Vagina (tissue), 2 donors: ENCODE data around the gene RAPGEF4. TPM values are rescaled to one million over a fixed set of nuclear protein-coding genes. Genes with fewer than 3 reads are reported as not detected.

Source experiments
- DNase-seq, 2 donors: peaks; one replicate each; pipeline ENCODE4 v3.0.0-alpha.2; 2017; ENCODE audit errors: extremely low spot score in 2 of 2
- H3K27ac ChIP-seq: fragments of 200-600 bp; sonication (generic); one replicate; pipeline ENCODE4 v1.5.1; 2019
- H3K27me3 ChIP-seq: fragments of 200-600 bp; sonication (generic); one replicate; pipeline ENCODE4 v1.5.1; 2019
- H3K36me3 ChIP-seq, 2 donors: fragments of 200-600 bp; sonication (generic); one replicate each; pipeline ENCODE4 v1.5.1; 2017 to 2019
- H3K4me1 ChIP-seq: fragments of 200-600 bp; sonication (generic); one replicate; pipeline ENCODE4 v1.5.1; 2019
- H3K4me3 ChIP-seq, 2 donors: fragments of 200-600 bp; sonication (generic); 1 replicate in 1 of 2; 2 replicates in 1 of 2; pipeline ENCODE4 v1.5.1; 2016 to 2019
- H3K9me3 ChIP-seq: fragments of 200-600 bp; sonication (generic); one replicate; pipeline ENCODE4 v1.5.1; 2019
- CTCF ChIP-seq, 3 experiments: fragments of 450-650 bp in 2 of 3; fragments of 200-600 bp in 1 of 3; sonication (generic) in 1 of 3; IDR thresholded peaks; one replicate each; pipeline ENCODE4 v1.5.1; 2017 to 2019; ENCODE audit warnings: antibody characterized with exemption in 3 of 3, mild to moderate bottlenecking in 2 of 3, moderate library complexity in 2 of 3
- POLR2A ChIP-seq, 2 donors: fragments of 450-650 bp; IDR thresholded peaks; one replicate each; pipeline ENCODE4 v1.6.1; 2017; ENCODE audit warnings: antibody characterized with exemption in 2 of 2, mild to moderate bottlenecking in 2 of 2, moderate library complexity in 2 of 2
- POLR2AphosphoS5 ChIP-seq, 2 donors: sonication (generic); formaldehyde crosslinking; IDR thresholded peaks; one replicate each; pipeline ENCODE4 v1.9.0; 2017; ENCODE audit warnings: antibody characterized with exemption in 2 of 2, mild to moderate bottlenecking in 2 of 2, low read depth in 1 of 2; ENCODE audit not compliant: insufficient read depth in 1 of 2
- intact Hi-C: fragments of 100-400 bp; cut with DNase I; formaldehyde crosslinking; loops from one replicate; pipeline ENCODE4 v1.15.1; 2023
- total RNA-seq: library from RNA; depleted of rRNA; stranded (reverse); fragments of >200 nt; gene quantifications from one replicate; pipeline ENCODE4 v1.2.3, GENCODE V29; 2016

RAPGEF4 gene
- total RNA-seq, 1 donor from 2014 or later, result 18.4 TPM

DNA sequence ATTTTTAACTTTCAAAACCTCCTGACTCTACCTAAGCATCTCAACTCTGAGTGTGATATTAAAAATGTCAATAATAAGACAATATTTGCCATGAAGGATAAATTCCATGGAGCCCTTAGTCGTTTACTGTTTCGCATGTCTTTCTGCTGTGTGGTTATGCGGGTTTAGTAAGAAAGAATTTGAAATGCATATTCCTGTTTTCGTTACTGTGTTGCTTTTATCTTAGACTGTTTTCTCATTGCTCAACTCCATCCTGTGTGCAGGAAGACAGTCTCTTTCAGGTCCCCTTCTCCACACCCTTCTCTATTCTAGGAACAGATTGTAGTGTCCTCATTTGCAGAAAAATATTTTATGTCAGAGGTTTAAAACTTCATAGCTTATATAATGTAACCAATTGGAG lies 257.5 kb downstream of the RAPGEF4 start:
- H3K27me3 ChIP-seq, result no peaks in the 10 kb centered on the region
- no peak for DNase-seq
- intact Hi-C loops, result no loop called here
- H3K4me1 ChIP-seq, result peaks cover 12% of the 10 kb centered on the region
- no peak for TF ChIP-seq POLR2A (IDR thresholded peaks at IDR 0.05)
- TF ChIP-seq POLR2AphosphoS5 (IDR thresholded peaks at IDR 0.05; ENCODE audit: insufficient read depth in 1 of 2, low read depth in 1 of 2), result no peak
- no peak for TF ChIP-seq CTCF (IDR thresholded peaks at IDR 0.05)
- H3K36me3 ChIP-seq, result no peaks in the 10 kb centered on the region
- H3K4me3 ChIP-seq, result no peak overlapping the region
- H3K9me3 ChIP-seq, result no peaks in the 10 kb centered on the region
- H3K27ac ChIP-seq, result no peak overlapping the region

DNA sequence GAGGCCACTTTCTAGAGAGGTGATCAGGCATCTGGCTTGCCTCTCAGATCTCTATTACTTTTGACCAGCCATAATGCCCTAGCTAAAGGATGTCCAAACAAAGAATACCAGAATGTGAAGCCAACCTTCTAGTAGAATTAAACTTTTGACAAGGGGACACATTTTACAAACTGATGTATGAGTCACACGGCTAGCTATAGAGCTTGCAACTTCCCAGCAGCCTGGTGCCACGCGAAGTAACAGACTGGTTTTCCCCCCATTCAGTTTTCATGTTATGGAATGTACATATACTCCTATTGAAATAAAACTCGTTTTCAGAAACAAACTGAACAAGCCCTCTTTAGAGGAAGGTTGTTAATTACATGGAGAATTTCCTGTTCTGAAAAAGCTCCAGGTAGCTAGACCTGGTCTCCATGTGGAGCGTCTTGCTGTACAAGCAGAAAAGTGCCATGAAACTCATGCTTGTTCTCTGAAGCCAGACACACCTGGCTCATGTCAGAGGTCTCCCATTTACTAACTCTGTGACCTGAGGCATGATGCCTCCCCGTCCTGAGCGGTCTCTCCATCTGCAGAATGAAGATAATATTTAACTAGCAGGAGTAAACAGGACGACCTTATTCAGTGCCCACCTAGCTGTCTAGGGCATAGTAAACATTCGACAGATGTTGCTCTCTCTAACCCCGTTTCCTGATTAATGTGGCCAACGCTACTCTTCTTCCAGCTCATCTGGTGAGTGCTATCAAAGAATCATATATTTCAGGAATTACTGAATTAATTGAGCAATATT lies 258.5 kb downstream of the RAPGEF4 start:
- Histone ChIP-seq H3K9me3 (no peaks in the 10 kb centered on the region), H3K4me3 (no peak overlapping the region), H3K36me3 (no peaks in the 10 kb centered on the region), H3K27ac (no peak overlapping the region), H3K4me1 (peaks cover 12% of the 10 kb centered on the region), H3K27me3 (no peaks in the 10 kb centered on the region)
- intact Hi-C loops, result no loop called here
- TF ChIP-seq POLR2A (IDR thresholded peaks at IDR 0.05) (no peak), CTCF (IDR thresholded peaks at IDR 0.05) (no peak), POLR2AphosphoS5 (IDR thresholded peaks at IDR 0.05; ENCODE audit: insufficient read depth in 1 of 2, low read depth in 1 of 2) (no peak)
- DNase-seq, result no peak

- Histone ChIP-seq H3K4me3 (no peak overlapping the region), H3K4me1 (peaks cover 12% of the 10 kb centered on the region), H3K36me3 (no peaks in the 10 kb centered on the region), H3K27me3 (no peaks in the 10 kb centered on the region), H3K9me3 (no peaks in the 10 kb centered on the region), H3K27ac (no peak overlapping the region)
- intact Hi-C loops, result no loop called here
- no peak for DNase-seq
- no peak for TF ChIP-seq POLR2AphosphoS5 (IDR thresholded peaks at IDR 0.05; ENCODE audit: insufficient read depth in 1 of 2, low read depth in 1 of 2)
- no peak for TF ChIP-seq POLR2A (IDR thresholded peaks at IDR 0.05)
- no peak for TF ChIP-seq CTCF (IDR thresholded peaks at IDR 0.05)
Observed at GRCh38 chr2:172994864-172995263, 259.2 kb downstream of the RAPGEF4 start.

DNA sequence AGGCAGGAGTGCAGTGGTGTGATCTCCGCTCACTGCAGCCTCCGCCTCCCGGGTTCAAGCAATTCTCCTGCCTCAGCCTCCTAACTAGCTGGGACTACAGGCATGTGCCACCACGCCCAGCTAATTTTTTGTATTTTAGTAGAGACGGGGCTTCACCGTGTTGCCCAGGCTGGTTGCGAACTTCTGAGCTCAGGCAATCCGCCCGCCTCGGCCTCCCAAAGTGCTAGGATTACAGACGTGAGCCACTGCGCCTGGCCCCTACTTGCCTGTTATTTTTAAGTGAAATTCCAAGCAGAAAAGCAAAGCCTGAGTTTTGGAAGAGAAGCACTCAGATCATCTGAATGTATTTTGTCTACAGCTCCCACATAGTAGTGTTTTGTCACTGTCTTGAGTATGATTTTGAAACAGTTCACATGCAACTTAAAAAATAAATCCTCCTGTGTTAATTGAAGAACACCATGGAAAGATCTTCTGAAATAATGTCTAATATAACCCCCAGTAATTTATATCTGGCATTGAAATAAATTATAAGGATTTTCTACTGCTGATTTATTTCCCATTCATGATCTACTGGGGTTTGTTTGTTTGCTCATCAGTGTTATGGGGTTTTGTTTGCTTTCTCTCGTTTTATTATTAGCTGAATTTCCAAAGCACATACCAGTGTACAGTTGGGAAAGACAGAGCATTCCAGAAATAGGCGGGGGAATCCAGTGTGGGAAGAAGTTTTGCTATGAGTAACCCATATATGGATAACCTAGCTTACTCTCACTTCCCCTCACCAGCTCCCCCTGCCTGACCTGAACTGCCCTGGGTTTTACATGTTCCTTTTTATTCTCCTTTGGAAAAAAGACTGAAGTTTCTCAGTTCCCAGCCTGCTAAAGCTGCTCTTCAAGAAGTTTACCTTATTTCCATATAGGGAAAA lies 259.9 kb downstream of the RAPGEF4 start:
- Histone ChIP-seq H3K27ac (no peak overlapping the region), H3K4me3 (no peak overlapping the region), H3K4me1 (peaks cover 12% of the 10 kb centered on the region), H3K36me3 (no peaks in the 10 kb centered on the region), H3K27me3 (no peaks in the 10 kb centered on the region), H3K9me3 (no peaks in the 10 kb centered on the region)
- no peak for DNase-seq
- TF ChIP-seq CTCF (IDR thresholded peaks at IDR 0.05) (no peak), POLR2AphosphoS5 (IDR thresholded peaks at IDR 0.05; ENCODE audit: insufficient read depth in 1 of 2, low read depth in 1 of 2) (peak in 1 of 2 donors; percentile 41), POLR2A (IDR thresholded peaks at IDR 0.05) (no peak)
- intact Hi-C loops, result no loop called here
